ENCODE data around the gene PHLDB2. TPM values are rescaled to one million over a fixed set of nuclear protein-coding genes. Genes with fewer than 3 reads are reported as not detected.
A peak's percentile ranks its signal among the peaks of the same experiment; 100 is the strongest.

Gene PHLDB2
- total RNA-seq, 1 donor from 2014 or later, result 170 TPM

DNA sequence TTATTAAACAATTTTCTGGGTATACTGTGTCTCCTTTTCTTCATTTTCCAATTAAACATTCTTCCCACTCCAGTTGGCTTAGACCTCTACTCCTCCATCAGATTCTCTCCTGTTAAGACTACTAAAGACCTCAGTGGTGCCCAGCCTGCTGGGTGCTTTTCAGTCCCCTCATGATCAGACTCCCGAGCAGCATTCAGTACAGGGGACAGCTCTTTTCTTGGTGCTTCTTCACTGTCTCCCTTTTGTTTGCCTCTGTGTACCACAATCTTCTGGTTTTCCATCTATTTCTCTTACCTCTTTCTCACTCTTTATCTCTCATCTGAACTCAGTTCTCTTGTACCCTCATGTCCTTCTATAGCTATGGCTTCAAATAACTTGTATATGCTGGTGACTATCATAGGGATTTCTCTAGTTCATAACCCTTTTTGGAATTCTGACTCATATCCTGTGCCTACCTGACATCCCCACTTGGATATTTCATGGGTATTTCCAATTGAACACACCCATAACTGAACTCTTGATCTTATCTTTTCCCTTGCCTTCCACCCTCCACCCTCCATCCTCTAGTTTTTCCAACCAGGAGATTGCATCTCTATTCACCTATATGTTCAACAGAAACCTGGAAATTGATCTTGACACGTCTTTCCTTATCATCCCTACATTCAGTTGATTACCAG lies 64.2 kb downstream of the PHLDB2 start:
- Histone ChIP-seq H3K9me3 (ENCODE audit: insufficient read depth, low read depth, low read length) (no peaks in the 10 kb centered on the region), H3K4me3 (ENCODE audit: insufficient read depth, low read depth, low read length) (no peak overlapping the region), H3K4me2 (ENCODE audit: low read length) (peak overlapping the region; percentile 37), H2AFZ (ENCODE audit: low read depth, low read length) (no peak overlapping the region), H3K4me1 (ENCODE audit: insufficient read depth, low read length) (peaks cover 7% of the 10 kb centered on the region), H3K36me3 (ENCODE audit: insufficient read depth, low read length) (peaks cover 55% of the 10 kb centered on the region), H4K20me1 (ENCODE audit: insufficient read depth, low read length) (peaks cover 3% of the 10 kb centered on the region), H3K27me3 (ENCODE audit: insufficient read depth, low read length) (no peaks in the 10 kb centered on the region), H3K9ac (ENCODE audit: low read length) (no peak overlapping the region), H3K27ac (ENCODE audit: low read depth, low read length) (no peak overlapping the region), H3K79me2 (ENCODE audit: insufficient read depth, low read length) (peaks cover 26% of the 10 kb centered on the region)
- Mint-ChIP-seq H3K4me1 (ENCODE audit: low read depth, unreplicated experiment) (peaks cover 18% of the 10 kb centered on the region), H3K9me3 (ENCODE audit: unreplicated experiment) (no peaks in the 10 kb centered on the region), H3K27me3 (ENCODE audit: low read depth, unreplicated experiment) (no peaks in the 10 kb centered on the region), H3K36me3 (ENCODE audit: low read depth, unreplicated experiment) (peaks cover 51% of the 10 kb centered on the region), H3K27ac (ENCODE audit: unreplicated experiment) (peak overlapping the region; percentile 58), H3K4me3 (ENCODE audit: unreplicated experiment) (no peak overlapping the region)
- TF ChIP-seq, protein P1, sequence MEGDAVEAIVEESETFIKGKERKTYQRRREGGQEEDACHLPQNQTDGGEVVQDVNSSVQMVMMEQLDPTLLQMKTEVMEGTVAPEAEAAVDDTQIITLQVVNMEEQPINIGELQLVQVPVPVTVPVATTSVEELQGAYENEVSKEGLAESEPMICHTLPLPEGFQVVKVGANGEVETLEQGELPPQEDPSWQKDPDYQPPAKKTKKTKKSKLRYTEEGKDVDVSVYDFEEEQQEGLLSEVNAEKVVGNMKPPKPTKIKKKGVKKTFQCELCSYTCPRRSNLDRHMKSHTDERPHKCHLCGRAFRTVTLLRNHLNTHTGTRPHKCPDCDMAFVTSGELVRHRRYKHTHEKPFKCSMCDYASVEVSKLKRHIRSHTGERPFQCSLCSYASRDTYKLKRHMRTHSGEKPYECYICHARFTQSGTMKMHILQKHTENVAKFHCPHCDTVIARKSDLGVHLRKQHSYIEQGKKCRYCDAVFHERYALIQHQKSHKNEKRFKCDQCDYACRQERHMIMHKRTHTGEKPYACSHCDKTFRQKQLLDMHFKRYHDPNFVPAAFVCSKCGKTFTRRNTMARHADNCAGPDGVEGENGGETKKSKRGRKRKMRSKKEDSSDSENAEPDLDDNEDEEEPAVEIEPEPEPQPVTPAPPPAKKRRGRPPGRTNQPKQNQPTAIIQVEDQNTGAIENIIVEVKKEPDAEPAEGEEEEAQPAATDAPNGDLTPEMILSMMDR (IDR thresholded peaks at IDR 0.05; ENCODE audit: insufficient read depth, low read depth, low read length), result no peak
- no peak for TF ChIP-seq EZH2 (IDR thresholded peaks at IDR 0.05; ENCODE audit: insufficient read depth, low read length)
- DNase-seq (ENCODE audit: low read depth), result no peak
- no peak for FAIRE-seq

- H3K9ac ChIP-seq (ENCODE audit: low read length), result no peak overlapping the region
- H3K27me3 ChIP-seq (ENCODE audit: insufficient read depth, low read length), result no peaks in the 10 kb centered on the region
- TF ChIP-seq, protein P1 (IDR thresholded peaks at IDR 0.05; ENCODE audit: insufficient read depth, low read depth, low read length), result no peak
- no peak for TF ChIP-seq EZH2 (IDR thresholded peaks at IDR 0.05; ENCODE audit: insufficient read depth, low read length)
- H3K4me3 ChIP-seq (ENCODE audit: insufficient read depth, low read depth, low read length), result no peak overlapping the region
- peak overlapping the region; percentile 37 for H3K4me2 ChIP-seq (ENCODE audit: low read length)
- H3K4me1 ChIP-seq (ENCODE audit: insufficient read depth, low read length), result peaks cover 7% of the 10 kb centered on the region
- peaks cover 15% of the 10 kb centered on the region for H3K4me1 Mint-ChIP-seq (ENCODE audit: low read depth, unreplicated experiment)
- H3K9me3 ChIP-seq (ENCODE audit: insufficient read depth, low read depth, low read length), result no peaks in the 10 kb centered on the region
- H3K27me3 Mint-ChIP-seq (ENCODE audit: low read depth, unreplicated experiment), result no peaks in the 10 kb centered on the region
- peak overlapping the region; percentile 58 for H3K27ac Mint-ChIP-seq (ENCODE audit: unreplicated experiment)
- no peak overlapping the region for H3K27ac ChIP-seq (ENCODE audit: low read depth, low read length)
- H3K9me3 Mint-ChIP-seq (ENCODE audit: unreplicated experiment), result no peaks in the 10 kb centered on the region
- peaks cover 49% of the 10 kb centered on the region for H3K36me3 Mint-ChIP-seq (ENCODE audit: low read depth, unreplicated experiment)
- FAIRE-seq (no peak), DNase-seq (ENCODE audit: low read depth) (no peak)
- H2AFZ ChIP-seq (ENCODE audit: low read depth, low read length), result no peak overlapping the region
- peaks cover 3% of the 10 kb centered on the region for H4K20me1 ChIP-seq (ENCODE audit: insufficient read depth, low read length)
- peaks cover 52% of the 10 kb centered on the region for H3K36me3 ChIP-seq (ENCODE audit: insufficient read depth, low read length)
- no peak overlapping the region for H3K4me3 Mint-ChIP-seq (ENCODE audit: unreplicated experiment)
- peaks cover 24% of the 10 kb centered on the region for H3K79me2 ChIP-seq (ENCODE audit: insufficient read depth, low read length)
These were observed 64.7 kb downstream of the PHLDB2 start for GRCh38 chr3:111923806-111924205.

DNA sequence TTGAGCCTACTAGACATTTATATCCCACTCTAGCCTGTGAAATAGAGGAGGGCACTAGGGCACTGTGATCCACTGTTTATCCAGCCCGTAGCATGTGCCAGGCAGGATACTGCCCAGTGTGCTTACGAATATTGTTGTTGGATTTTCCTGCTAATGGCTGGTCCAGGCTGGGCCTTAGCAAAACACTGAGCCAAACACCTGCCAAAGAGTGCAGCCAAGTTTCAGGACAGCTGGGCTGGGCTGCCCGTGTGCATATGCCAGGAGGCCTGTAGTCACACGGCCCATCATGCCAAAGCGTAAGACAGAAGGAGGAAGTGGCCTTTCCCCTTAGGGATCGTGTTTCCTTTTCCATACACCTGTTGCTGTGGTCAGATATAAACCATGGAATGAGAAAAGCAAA lies 65.2 kb downstream of the PHLDB2 start:
- Histone ChIP-seq H3K9me3 (ENCODE audit: insufficient read depth, low read depth, low read length) (no peaks in the 10 kb centered on the region), H3K36me3 (ENCODE audit: insufficient read depth, low read length) (peaks cover 47% of the 10 kb centered on the region), H4K20me1 (ENCODE audit: insufficient read depth, low read length) (peaks cover 3% of the 10 kb centered on the region), H3K27me3 (ENCODE audit: insufficient read depth, low read length) (no peaks in the 10 kb centered on the region), H3K4me1 (ENCODE audit: insufficient read depth, low read length) (peaks cover 7% of the 10 kb centered on the region), H3K27ac (ENCODE audit: low read depth, low read length) (no peak overlapping the region), H3K4me3 (ENCODE audit: insufficient read depth, low read depth, low read length) (no peak overlapping the region), H3K9ac (ENCODE audit: low read length) (no peak overlapping the region), H2AFZ (ENCODE audit: low read depth, low read length) (no peak overlapping the region), H3K4me2 (ENCODE audit: low read length) (no peak overlapping the region), H3K79me2 (ENCODE audit: insufficient read depth, low read length) (peaks cover 24% of the 10 kb centered on the region)
- peaks cover 47% of the 10 kb centered on the region for H3K36me3 Mint-ChIP-seq (ENCODE audit: low read depth, unreplicated experiment)
- no peaks in the 10 kb centered on the region for H3K9me3 Mint-ChIP-seq (ENCODE audit: unreplicated experiment)
- H3K27ac Mint-ChIP-seq (ENCODE audit: unreplicated experiment), result peak overlapping the region; percentile 22
- TF ChIP-seq EZH2 (IDR thresholded peaks at IDR 0.05; ENCODE audit: insufficient read depth, low read length), result no peak
- TF ChIP-seq, protein P1 (IDR thresholded peaks at IDR 0.05; ENCODE audit: insufficient read depth, low read depth, low read length), result no peak
- no peak overlapping the region for H3K4me3 Mint-ChIP-seq (ENCODE audit: unreplicated experiment)
- H3K27me3 Mint-ChIP-seq (ENCODE audit: low read depth, unreplicated experiment), result no peaks in the 10 kb centered on the region
- DNase-seq (ENCODE audit: low read depth) (no peak), FAIRE-seq (no peak)
- peaks cover 15% of the 10 kb centered on the region for H3K4me1 Mint-ChIP-seq (ENCODE audit: low read depth, unreplicated experiment)
